ENCODE measurements around the gene GARNL3. TPM values are rescaled to one million over a fixed set of nuclear protein-coding genes. Genes with fewer than 3 reads are reported as not detected.

Gene GARNL3
- total and polyA plus RNA-seq, 2 donors (not counting 3 experiments of a cell fraction or from before 2014, with no cell fraction given), result 1.4 to 8.3 TPM

- Histone ChIP-seq H4K20me1 (replicated peaks; ENCODE audit: control insufficient read depth, extremely low read depth, insufficient read depth, low read length) (no peaks in the 10 kb centered on the region), H3K4me2 (ENCODE audit: insufficient read depth, low read length) (peak overlapping the region; percentile 68), H3K27me3 (ENCODE audit: control insufficient read depth in 2 of 2, insufficient read depth in 2 of 2, low read length in 2 of 2) (peaks cover 14 to 27% of the 10 kb centered on the region in 2 experiments), H3K9me3 (replicated peaks; ENCODE audit: control insufficient read depth, insufficient read depth, low read length) (no peaks in the 10 kb centered on the region), H3K79me2 (ENCODE audit: control insufficient read depth, insufficient read depth, low read length) (no peaks in the 10 kb centered on the region), H3K36me3 (ENCODE audit: control insufficient read depth in 2 of 2, extremely low read depth in 1 of 2, insufficient read depth in 2 of 2, low read length in 2 of 2) (no peaks in the 10 kb centered on the region), H3K9ac (replicated peaks; ENCODE audit: extremely low read depth, insufficient read depth, low read length) (peak overlapping the region; percentile 37), H3K9me1 (replicated peaks; ENCODE audit: control insufficient read depth, extremely low read depth, insufficient read depth, low read length) (no peaks in the 10 kb centered on the region), H3K27ac (ENCODE audit: insufficient read depth, low read depth, low read length) (no peak overlapping the region), H3K4me1 (ENCODE audit: control insufficient read depth, extremely low read depth, insufficient read depth, low read length) (peaks cover 6% of the 10 kb centered on the region), H3K4me3 (replicated peaks in 1 of 3; ENCODE audit: insufficient read depth in 1 of 3, low read depth in 1 of 3, low read length in 3 of 3) (peak overlapping the region; percentile 55 to 84 (median 55)), H2AFZ (ENCODE audit: low read depth, low read length) (peak overlapping the region; percentile 91)
- ChIA-PET POLR2A (interaction anchor here (1.3 to 2.4 kb wide), 4 partner anchors 20 to 199 kb away, joined by 3 to 15 read pairs (median 4); partner anchors contain the start of gene ZNF79), CTCF (interaction anchor here (0.6 to 4.5 kb wide), 20 partner anchors 11 to 510 kb away, joined by 3 to 31 read pairs (median 4); partner anchors contain the start of genes SLC2A8, TOR2A and ZNF79)
- FAIRE-seq, result peak; percentile 90
- TF ChIP-seq, protein P1, sequence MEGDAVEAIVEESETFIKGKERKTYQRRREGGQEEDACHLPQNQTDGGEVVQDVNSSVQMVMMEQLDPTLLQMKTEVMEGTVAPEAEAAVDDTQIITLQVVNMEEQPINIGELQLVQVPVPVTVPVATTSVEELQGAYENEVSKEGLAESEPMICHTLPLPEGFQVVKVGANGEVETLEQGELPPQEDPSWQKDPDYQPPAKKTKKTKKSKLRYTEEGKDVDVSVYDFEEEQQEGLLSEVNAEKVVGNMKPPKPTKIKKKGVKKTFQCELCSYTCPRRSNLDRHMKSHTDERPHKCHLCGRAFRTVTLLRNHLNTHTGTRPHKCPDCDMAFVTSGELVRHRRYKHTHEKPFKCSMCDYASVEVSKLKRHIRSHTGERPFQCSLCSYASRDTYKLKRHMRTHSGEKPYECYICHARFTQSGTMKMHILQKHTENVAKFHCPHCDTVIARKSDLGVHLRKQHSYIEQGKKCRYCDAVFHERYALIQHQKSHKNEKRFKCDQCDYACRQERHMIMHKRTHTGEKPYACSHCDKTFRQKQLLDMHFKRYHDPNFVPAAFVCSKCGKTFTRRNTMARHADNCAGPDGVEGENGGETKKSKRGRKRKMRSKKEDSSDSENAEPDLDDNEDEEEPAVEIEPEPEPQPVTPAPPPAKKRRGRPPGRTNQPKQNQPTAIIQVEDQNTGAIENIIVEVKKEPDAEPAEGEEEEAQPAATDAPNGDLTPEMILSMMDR (IDR thresholded peaks at IDR 0.05; ENCODE audit: extremely low read depth in 1 of 2, insufficient read depth in 1 of 2, low read depth in 1 of 2, low read length in 2 of 2), result no peak
- TF ChIP-seq FOS (IDR thresholded peaks at IDR 0.05; ENCODE audit: borderline replicate concordance, insufficient read depth, low read length) (no peak), JUN (IDR thresholded peaks at IDR 0.05; ENCODE audit: borderline replicate concordance, insufficient read depth, insufficient read length, low read depth) (no peak), POLR2AphosphoS5 (IDR thresholded peaks at IDR 0.05; ENCODE audit: insufficient read depth, low read depth, low read length) (no peak), EZH2 (IDR thresholded peaks at IDR 0.05; ENCODE audit: borderline replicate concordance, low read depth, low read length, severe bottlenecking) (no peak), GATA2 (IDR thresholded peaks at IDR 0.05; ENCODE audit: insufficient read depth, insufficient read length, low read depth, low read length) (no peak), POLR2A (IDR thresholded peaks at IDR 0.05; ENCODE audit: low read depth, low read length) (no peak)
- TF ChIP-seq, protein P2, sequence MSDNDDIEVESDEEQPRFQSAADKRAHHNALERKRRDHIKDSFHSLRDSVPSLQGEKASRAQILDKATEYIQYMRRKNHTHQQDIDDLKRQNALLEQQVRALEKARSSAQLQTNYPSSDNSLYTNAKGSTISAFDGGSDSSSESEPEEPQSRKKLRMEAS (IDR thresholded peaks at IDR 0.05; ENCODE audit: insufficient read depth, insufficient read length), result no peak
- dilution Hi-C loops (cut with MboI; ENCODE audit: extremely low pct_ligation_motif_present, low sequenced_read_pairs), result no loop called here
- intact Hi-C loops (cut with micrococcal nuclease), result loop anchor here (1.0 to 5.0 kb wide), 3 partner anchors 20 to 492 kb away; partner anchors contain the start of genes ANGPTL2, PTRH1 and TTC16
- DNase-seq (ENCODE audit: low read depth, low spot score), result peak; percentile 84
- no TSS peak for BruUV-seq (replicated peaks)
Measured at GRCh38 chr9:127224883-127225739, 39.5 kb upstream of the GARNL3 start.
